Activated CD4-positive, alpha-beta T cell treated with anti-CD3 and anti-CD28 coated beads, Interleukin-10, Interleukin-2, amounts not matched to agents 100 ng/mL and 50 ng/mL, durations not matched to agents 16 hours and 8 hours (primary cell): ENCODE measurements around the gene CEP126.

ENCODE experiments used
- DNase-seq: peaks from one replicate; pipeline ENCODE4 v3.0.0-alpha.2; 2020

The CEP126 gene

GRCh38 chr11:102010776-102011494 is 96.1 kb downstream of the CEP126 start:
- DNase-seq, result no peak

GRCh38 chr11:102012946-102013345 is 98.1 kb downstream of the CEP126 start:
- DNase-seq, result peak; percentile 25

GRCh38 chr11:102014756-102015155 is 99.9 kb downstream of the CEP126 start:
- no peak for DNase-seq

GRCh38 chr11:102017026-102017425 is 102.2 kb downstream of the CEP126 start:
- no peak for DNase-seq

- DNase-seq, result no peak
Observed at GRCh38 chr11:102026217-102026616, 111.4 kb downstream of the CEP126 start.

- DNase-seq, result no peak
Observed at GRCh38 chr11:102026959-102027358, 112.1 kb downstream of the CEP126 start.

- DNase-seq, result no peak
Observed at GRCh38 chr11:102036757-102037156, 121.9 kb downstream of the CEP126 start.

- DNase-seq, result no peak
Observed at GRCh38 chr11:102046841-102047240, 132.0 kb downstream of the CEP126 start.

- DNase-seq, result peak; percentile 71
Observed at GRCh38 chr11:102047305-102047924, 132.6 kb downstream of the CEP126 start, which contains the start of gene CFAP300. Gene CFAP300 (plus strand): TSS chr11:102047437. CDS start chr11:102047471, 34 bp downstream.
